A549 (cell line): ENCODE results near the gene SPATS2. TPM values are rescaled to one million over a fixed set of nuclear protein-coding genes. Genes with fewer than 3 reads are reported as not detected.

Experiments used
- ATAC-seq, 2 experiments: fragments of 200-7000 bp in 1 of 2; fragments of >200 bp in 1 of 2; cut with Nextera tagmentation in 1 of 2; cut with Tn5 transposase in 1 of 2; 3 replicates each; pipeline versions ENCODE4 v1.8.0 to v1.9.1; 2018 to 2020; ENCODE audit warnings: mild to moderate bottlenecking in 1 of 2, moderate library complexity in 1 of 2
- CTCF ChIA-PET: fragments of 300-600 bp; sonication (Branson Sonifier 250); formaldehyde crosslinking; extraction: SDS; loops from one replicate; lab custom pipeline; 2021; ENCODE audit warnings: antibody characterized with exemption, inconsistent platforms; lab: Yijun Ruan, JAX
- POLR2A ChIA-PET: fragments of 350-600 bp; formaldehyde crosslinking; extraction: SDS; loops from one replicate; lab custom pipeline; 2021; ENCODE audit warnings: antibody characterized with exemption, inconsistent platforms; lab: Yijun Ruan, JAX
- DNase-seq, 2 experiments: peaks; one replicate each; pipeline versions ENCODE4 v3.0.0 to v3.0.0-alpha.2; 2011 to 2016; ENCODE audit warnings: low read depth in 1 of 2, low spot score in 1 of 2
- FAIRE-seq: peaks from 2 replicates; lab custom pipeline; 2011; peaks lifted over from hg19 to GRCh38; lab: Jason Lieb, UNC
- H3K27ac ChIP-seq, 2 experiments: fragments of >200 bp; sonication (Bioruptor Twin); formaldehyde crosslinking; 3 replicates each; pipeline ENCODE4 v1.5.1; 2016 to 2017
- H3K4me1 ChIP-seq: fragments of >200 bp; sonication (Bioruptor Twin); formaldehyde crosslinking; 3 replicates; pipeline ENCODE4 v1.6.1; 2016
- H3K4me2 ChIP-seq: fragments of >200 bp; sonication (Bioruptor Twin); formaldehyde crosslinking; 3 replicates; pipeline ENCODE4 v1.6.1; 2016
- H3K4me3 ChIP-seq: fragments of >200 bp; sonication (Bioruptor Twin); formaldehyde crosslinking; 3 replicates; pipeline ENCODE4 v1.5.1; 2016
- H3K9me3 ChIP-seq: fragments of >200 bp; sonication (Bioruptor Twin); formaldehyde crosslinking; 3 replicates; pipeline ENCODE4 v1.6.1; 2016
- ATOH8 ChIP-seq: fragments of 250-450 bp; sonication (Bioruptor Pico); IDR thresholded peaks from 2 replicates; pipeline ENCODE4 v1.5.0; 2020; ENCODE audit warnings: low read depth, mild to moderate bottlenecking, moderate library complexity
- BCL3 ChIP-seq: fragments of >200 bp; sonication (Bioruptor Twin); formaldehyde crosslinking; IDR thresholded peaks from 3 replicates; pipeline ENCODE4 v1.6.1; 2016
- CBX2 ChIP-seq: fragments of 200-600 bp; sonication (generic); IDR thresholded peaks from 2 replicates; pipeline ENCODE4 v1.6.1; 2016; ENCODE audit warnings: low read depth, mild to moderate bottlenecking, borderline replicate concordance
- CHD4 ChIP-seq: fragments of 200-600 bp; sonication (generic); IDR thresholded peaks from 2 replicates; pipeline ENCODE4 v1.6.1; 2016; ENCODE audit warnings: antibody characterized with exemption, mild to moderate bottlenecking, borderline replicate concordance
- EHMT2 ChIP-seq: fragments of 200-600 bp; sonication (generic); IDR thresholded peaks from 2 replicates; pipeline ENCODE4 v1.6.1; 2016; ENCODE audit warnings: antibody characterized with exemption, low read depth, mild to moderate bottlenecking, moderate library complexity
- EP300 ChIP-seq, 2 experiments: fragments of >200 bp; sonication (Bioruptor Twin); formaldehyde crosslinking; IDR thresholded peaks; 2 replicates in 1 of 2; 3 replicates in 1 of 2; pipeline ENCODE4 v1.6.1; 2016 to 2017
- ESRRA ChIP-seq: fragments of 150-350 bp; IDR thresholded peaks from 2 replicates; pipeline ENCODE4 v1.6.1; 2014; ENCODE audit warnings: mild to moderate bottlenecking, low read length, borderline replicate concordance
- FOSL2 ChIP-seq, 2 experiments: fragments of 450-650 bp in 1 of 2; fragments of >200 bp in 1 of 2; sonication (Bioruptor Twin) in 1 of 2; formaldehyde crosslinking; IDR thresholded peaks; 2 replicates each; pipeline versions ENCODE4 v1.5.0 to v1.6.1; 2016 to 2020; ENCODE audit warnings: mild to moderate bottlenecking in 1 of 2, moderate library complexity in 1 of 2
- HES2 ChIP-seq: fragments of >200 bp; sonication (Bioruptor Twin); formaldehyde crosslinking; IDR thresholded peaks from 2 replicates; pipeline ENCODE4 v1.6.1; 2016
- HEYL ChIP-seq: fragments of 250-450 bp; sonication (Bioruptor Pico); IDR thresholded peaks from 2 replicates; pipeline ENCODE4 v1.8.0; 2021; ENCODE audit warnings: mild to moderate bottlenecking, moderate library complexity
- HOXA7 ChIP-seq: fragments of 250-450 bp; sonication (Bioruptor Pico); IDR thresholded peaks from 2 replicates; pipeline ENCODE4 v1.5.0; 2020; ENCODE audit warnings: mild to moderate bottlenecking, moderate library complexity
- HOXB13 ChIP-seq: fragments of 250-450 bp; sonication (Bioruptor Pico); IDR thresholded peaks from 2 replicates; pipeline ENCODE4 v1.5.0; 2020; ENCODE audit warnings: low read depth, mild to moderate bottlenecking, moderate library complexity
- MAX ChIP-seq: IDR thresholded peaks from 2 replicates; pipeline ENCODE4 v1.6.1; 2012
- POLR2AphosphoS2 ChIP-seq: conservative IDR thresholded peaks from 2 replicates; pipeline ENCODE4 v1.6.1; 2012; ENCODE audit warnings: low read length, improper control_type of control experiment, inconsistent platforms
- RCOR1 ChIP-seq: fragments of 150-350 bp; IDR thresholded peaks from 2 replicates; pipeline ENCODE4 v1.6.1; 2014; ENCODE audit warnings: antibody characterized with exemption, low read length, low read depth
- RFX5 ChIP-seq: fragments of 450-650 bp; IDR thresholded peaks from 2 replicates; pipeline ENCODE4 v1.7.1; 2014; ENCODE audit warnings: antibody characterized with exemption, mild to moderate bottlenecking, moderate library complexity
- RNF2 ChIP-seq: fragments of 200-600 bp; sonication (generic); IDR thresholded peaks from 2 replicates; pipeline ENCODE4 v1.6.1; 2016; ENCODE audit warnings: low read depth, mild to moderate bottlenecking, antibody characterized with exemption, moderate library complexity, borderline replicate concordance
- SMC3 ChIP-seq: fragments of >200 bp; sonication (Bioruptor Twin); formaldehyde crosslinking; IDR thresholded peaks from 3 replicates; pipeline ENCODE4 v1.6.1; 2018; ENCODE audit warnings: inconsistent platforms
- ZC3H11A ChIP-seq: fragments of 450-650 bp; IDR thresholded peaks from 2 replicates; pipeline ENCODE4 v1.6.1; 2014; ENCODE audit warnings: antibody characterized with exemption, mild to moderate bottlenecking
- ZSCAN20 ChIP-seq: fragments of 250-450 bp; sonication (Bioruptor Pico); IDR thresholded peaks from 2 replicates; pipeline ENCODE4 v1.8.0; 2022; ENCODE audit warnings: mild to moderate bottlenecking, moderate library complexity
- WGBS: methylation state at CpG from one replicate; pipeline ENCODE4 v1.1.6; 2017; ENCODE audit errors: missing lambda C conversion rate; 5-methylcytosine and 5-hydroxymethylcytosine counted together
- polyA plus RNA-seq, 4 experiments: library from polyadenylated mRNA; depleted of rRNA in 3 of 4; stranded (reverse); fragments of >200 nt; fragmentation: RNase III in 1 of 4; extraction: RNeasy Plus Mini Kit Qiagen cat#74134 plus additional on column Dnase treatment in 1 of 4; gene quantifications; 2 replicates in 3 of 4; 3 replicates in 1 of 4; pipeline ENCODE4 v1.2.3, GENCODE V29; 2011 to 2017

Gene SPATS2
- polyA plus RNA-seq, 2 of the 4 experiments (the other 2 are of a cell fraction): 37.7 to 154 TPM

GRCh38 chr12:49470986-49471385 is 103.7 kb downstream of the SPATS2 start:
- ChIA-PET POLR2A (interaction anchor here (0.7 kb wide), 2 partner anchors 12 to 61 kb away, joined by 3 to 4 read pairs; no protein-coding TSS in a partner anchor), CTCF (interaction anchor here (0.6 to 2.7 kb wide), 6 partner anchors 14 to 112 kb away, joined by 3 to 8 read pairs (median 4); no protein-coding TSS in a partner anchor)

GRCh38 chr12:49471557-49471956 is 104.3 kb downstream of the SPATS2 start:
- POLR2A ChIA-PET: interaction anchor here (0.6 to 0.7 kb wide), 2 partner anchors 12 to 38 kb away, joined by 4 to 7 read pairs; no protein-coding TSS in a partner anchor
- Histone ChIP-seq H3K4me1 (peaks cover 7% of the 10 kb centered on the region; the same call in 2 of the 3 replicates), H3K27ac (no peak overlapping the region), H3K4me3 (no peak overlapping the region), H3K9me3 (no peaks in the 10 kb centered on the region)
- CTCF ChIA-PET: interaction anchor here (0.6 to 2.7 kb wide), 5 partner anchors 13 to 129 kb away, joined by 3 to 8 read pairs (median 4); no protein-coding TSS in a partner anchor
- WGBS: 95% methylated on average over 1 of the region's 1 CpG
- DNase-seq: no peak
- ATAC-seq: no peak
- TF ChIP-seq ZSCAN20 (CRISPR knock-in tag) (no peak), FOSL2 (IDR thresholded peaks at IDR 0.05) (no peak), FOSL2 (CRISPR knock-in tag; IDR thresholded peaks at IDR 0.05) (no peak), ZC3H11A (no peak), POLR2AphosphoS2 (no peak)
- TF ChIP-seq, all 56 proteins: peak for 0
- no peak overlapping the region for H3K4me2 ChIP-seq
- FAIRE-seq: no peak

More at GRCh38 chr12:49470986-49471385, 103.7 kb downstream of the SPATS2 start:
- Histone ChIP-seq H3K4me1 (peaks cover 7% of the 10 kb centered on the region; the same call in 2 of the 3 replicates), H3K27ac (no peak overlapping the region)
- no peak for TF ChIP-seq RNF2
- TF ChIP-seq, all 56 proteins: peak for 0
- DNase-seq (no peak), ATAC-seq (peak in 1 of 2 experiments; percentile 43; a peak in 2 of 6 replicates), FAIRE-seq (no peak)
- no peak overlapping the region for H3K4me3 ChIP-seq
- no peaks in the 10 kb centered on the region for H3K9me3 ChIP-seq
- H3K4me2 ChIP-seq: no peak overlapping the region

GRCh38 chr12:49476091-49476490 is 108.8 kb downstream of the SPATS2 start:
- ChIA-PET POLR2A (no interaction called here), CTCF (no interaction called here)
- no peak overlapping the region for H3K27ac ChIP-seq
- H3K9me3 ChIP-seq: no peaks in the 10 kb centered on the region
- no peak for DNase-seq
- H3K4me1 ChIP-seq: 0 out of 3 replicates have a peak, but pooled peaks cover 2% of the 10 kb centered on the region
- ATAC-seq: no peak
- H3K4me2 ChIP-seq: no peak overlapping the region
- no peak for FAIRE-seq
- H3K4me3 ChIP-seq: no peak overlapping the region
- WGBS: 88% methylated on average over 12 of the region's 12 CpGs
- TF ChIP-seq HEYL (CRISPR knock-in tag): no peak
- no peak for TF ChIP-seq HOXB13
- TF ChIP-seq HES2: no peak
- TF ChIP-seq CBX2: no peak
- no peak for TF ChIP-seq RFX5
- TF ChIP-seq EHMT2: no peak
- TF ChIP-seq SMC3: no peak
- TF ChIP-seq BCL3: no peak
- TF ChIP-seq ATOH8: no peak
- no peak for TF ChIP-seq ESRRA
- no peak for TF ChIP-seq RCOR1
- TF ChIP-seq CHD4: no peak
- TF ChIP-seq EP300 (IDR thresholded peaks at IDR 0.05): no peak
- no peak for TF ChIP-seq FOSL2 (IDR thresholded peaks at IDR 0.05)
- TF ChIP-seq FOSL2 (CRISPR knock-in tag; IDR thresholded peaks at IDR 0.05): no peak
- TF ChIP-seq HOXA7: no peak
- TF ChIP-seq ZC3H11A: no peak
- no peak for TF ChIP-seq MAX
